Measurements from ENCODE around the gene ZFHX3. TPM values are rescaled to one million over a fixed set of nuclear protein-coding genes. Genes with fewer than 3 reads are reported as not detected.

Gene ZFHX3
- total and polyA plus RNA-seq, 2 of the 8 experiments (the other 6 are each of a cell fraction or from before 2014, with no cell fraction given): 0.08 to 0.99 TPM

- H3K9me3 ChIP-seq (ENCODE audit: insufficient read depth in 2 of 2, low read depth in 1 of 2, low read length in 1 of 2): no peaks in the 10 kb centered on the region
- no peak overlapping the region for H3K23ac ChIP-seq (ENCODE audit: insufficient read length)
- no peak overlapping the region for H3K9ac ChIP-seq (replicated peaks in 1 of 4; ENCODE audit: extremely low read depth in 1 of 4, low read depth in 3 of 4, low read length in 3 of 4)
- no peak overlapping the region for H2BK20ac ChIP-seq (ENCODE audit: low read length)
- H3K27me3 ChIP-seq (replicated peaks in 1 of 4; ENCODE audit: control insufficient read depth in 3 of 4, extremely low read depth in 1 of 4, insufficient read depth in 3 of 4, low read length in 3 of 4): no peaks in the 10 kb centered on the region; a peak in 1 of 7 replicates
- no peak overlapping the region for H2BK120ac ChIP-seq (replicated peaks; ENCODE audit: low read depth, low read length)
- no peaks in the 10 kb centered on the region for H3K79me2 ChIP-seq (ENCODE audit: control insufficient read depth in 1 of 2, insufficient read depth in 2 of 2, low read length in 2 of 2)
- peaks cover 0 to 1% of the 10 kb centered on the region in 2 experiments for H4K20me1 ChIP-seq (replicated peaks in 1 of 2; ENCODE audit: control insufficient read depth in 1 of 2, insufficient read depth in 2 of 2, low read length in 2 of 2)
- no peak overlapping the region for H2BK5ac ChIP-seq (ENCODE audit: low read depth, low read length)
- H2BK12ac ChIP-seq (ENCODE audit: low read depth, low read length): no peak overlapping the region
- no peak overlapping the region for H4K91ac ChIP-seq (replicated peaks; ENCODE audit: insufficient read length, low read length)
- H4K8ac ChIP-seq (ENCODE audit: extremely low read depth, insufficient read depth, low read length): no peak overlapping the region
- H3K27ac ChIP-seq (ENCODE audit: low read depth, low read length): no peak overlapping the region
- no peak overlapping the region for H3K4me3 ChIP-seq (ENCODE audit: extremely low read depth in 1 of 4, insufficient read depth in 2 of 4, low read depth in 3 of 4, low read length in 4 of 4)
- H3K79me1 ChIP-seq (ENCODE audit: low read depth, low read length): no peaks in the 10 kb centered on the region
- no peaks in the 10 kb centered on the region for H3K36me3 ChIP-seq (ENCODE audit: control insufficient read depth in 2 of 4, insufficient read depth in 4 of 4, low read length in 3 of 4)
- H2AFZ ChIP-seq (ENCODE audit: low read length): no peak overlapping the region
- no peak overlapping the region for H3K56ac ChIP-seq (replicated peaks; ENCODE audit: insufficient read length, low read depth, low read length)
- 83% methylated on average over 3 of the region's 3 CpGs; no CpG with 5 or more reads in 1 of the 2 experiments for WGBS, 2 experiments (ENCODE audit: extremely low coverage in 1 of 2, insufficient coverage in 1 of 2, insufficient read length in 1 of 2, insufficient replicate concordance in 2 of 2, low coverage in 1 of 2, low lambda C conversion rate in 2 of 2, missing lambda C conversion rate in 1 of 2)
- H2BK15ac ChIP-seq (ENCODE audit: low read length): no peak overlapping the region
- no peak overlapping the region for H4K5ac ChIP-seq (ENCODE audit: insufficient read length, low read depth, low read length)
- H2AK5ac ChIP-seq (ENCODE audit: low read depth, low read length): no peak overlapping the region
- no peaks in the 10 kb centered on the region for H3K23me2 ChIP-seq (ENCODE audit: low read depth, low read length)
- FAIRE-seq (no peak), DNase-seq (ENCODE audit: low read depth in 1 of 2, low spot score in 2 of 2) (no peak)
- H3K4me1 ChIP-seq (replicated peaks in 1 of 4; ENCODE audit: control insufficient read depth in 3 of 4, insufficient read depth in 4 of 4, low read length in 3 of 4): peaks cover 0 to 3% (median under 1%) of the 10 kb centered on the region in 4 experiments; a peak in 2 of 7 replicates
- CTCF ChIA-PET (ENCODE audit: partially characterized antibody): interaction anchor here (1.1 to 2.0 kb wide), 7 partner anchors 8 to 119 kb away, joined by 3 to 9 read pairs (median 4); no protein-coding TSS in a partner anchor
- H3K18ac ChIP-seq (ENCODE audit: extremely low read depth, low read length): no peak overlapping the region
- POLR2A ChIA-PET (ENCODE audit: partially characterized antibody): no interaction called here
- H3K4me2 ChIP-seq (ENCODE audit: insufficient read depth in 1 of 2, low read depth in 2 of 2, low read length in 2 of 2): no peak overlapping the region
- no peak overlapping the region for H3K4ac ChIP-seq (replicated peaks; ENCODE audit: insufficient read length, low read depth, low read length)
- H3K14ac ChIP-seq (ENCODE audit: insufficient read length): no peak overlapping the region
- no peak for TF ChIP-seq ASH2L (IDR thresholded peaks at IDR 0.05; ENCODE audit: low read length)
- TF ChIP-seq SP1 (IDR thresholded peaks at IDR 0.05; ENCODE audit: low read depth, low read length): no peak
- TF ChIP-seq POU5F1 (IDR thresholded peaks at IDR 0.05; ENCODE audit: low read depth, low read length): no peak
- TF ChIP-seq CBX8 (IDR thresholded peaks at IDR 0.05; ENCODE audit: borderline replicate concordance, low read depth, low read length): no peak
- TF ChIP-seq, protein P1, sequence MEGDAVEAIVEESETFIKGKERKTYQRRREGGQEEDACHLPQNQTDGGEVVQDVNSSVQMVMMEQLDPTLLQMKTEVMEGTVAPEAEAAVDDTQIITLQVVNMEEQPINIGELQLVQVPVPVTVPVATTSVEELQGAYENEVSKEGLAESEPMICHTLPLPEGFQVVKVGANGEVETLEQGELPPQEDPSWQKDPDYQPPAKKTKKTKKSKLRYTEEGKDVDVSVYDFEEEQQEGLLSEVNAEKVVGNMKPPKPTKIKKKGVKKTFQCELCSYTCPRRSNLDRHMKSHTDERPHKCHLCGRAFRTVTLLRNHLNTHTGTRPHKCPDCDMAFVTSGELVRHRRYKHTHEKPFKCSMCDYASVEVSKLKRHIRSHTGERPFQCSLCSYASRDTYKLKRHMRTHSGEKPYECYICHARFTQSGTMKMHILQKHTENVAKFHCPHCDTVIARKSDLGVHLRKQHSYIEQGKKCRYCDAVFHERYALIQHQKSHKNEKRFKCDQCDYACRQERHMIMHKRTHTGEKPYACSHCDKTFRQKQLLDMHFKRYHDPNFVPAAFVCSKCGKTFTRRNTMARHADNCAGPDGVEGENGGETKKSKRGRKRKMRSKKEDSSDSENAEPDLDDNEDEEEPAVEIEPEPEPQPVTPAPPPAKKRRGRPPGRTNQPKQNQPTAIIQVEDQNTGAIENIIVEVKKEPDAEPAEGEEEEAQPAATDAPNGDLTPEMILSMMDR (IDR thresholded peaks at IDR 0.05; ENCODE audit: control extremely low read depth in 1 of 3, insufficient read depth in 1 of 3, low read depth in 1 of 3, low read length in 3 of 3): no peak
- TF ChIP-seq NANOG (IDR thresholded peaks at IDR 0.05; ENCODE audit: insufficient read depth, low read depth, low read length, poor library complexity, severe bottlenecking): no peak
- TF ChIP-seq HDAC6 (IDR thresholded peaks at IDR 0.05; ENCODE audit: low read depth, low read length): no peak
- no peak for TF ChIP-seq KDM4A (IDR thresholded peaks at IDR 0.05; ENCODE audit: low read depth, low read length, severe bottlenecking)
- no peak for TF ChIP-seq CHD1 (IDR thresholded peaks at IDR 0.05; ENCODE audit: low read depth, low read length)
- TF ChIP-seq KDM1A (IDR thresholded peaks at IDR 0.05; ENCODE audit: borderline replicate concordance, low read length): no peak
- no peak for TF ChIP-seq EZH2 (IDR thresholded peaks at IDR 0.05; ENCODE audit: low read depth, low read length, severe bottlenecking)
- no peak for TF ChIP-seq SP4 (IDR thresholded peaks at IDR 0.05; ENCODE audit: low read length)
These were observed 96.0 kb downstream of the ZFHX3 start for GRCh38 chr16:72951916-72952315.
